ENCODE data around the gene MARK2.

Gene MARK2

GRCh38 chr11:63909591-63910506, 70.9 kb downstream of the MARK2 start:
- no peak for DNase-seq (ENCODE audit: low spot score)

- no peak for DNase-seq (ENCODE audit: low spot score)
These were observed 71.8 kb downstream of the MARK2 start for GRCh38 chr11:63910675-63911074.

- DNase-seq (ENCODE audit: low spot score): no peak
These were observed 72.5 kb downstream of the MARK2 start for GRCh38 chr11:63911440-63911839.

GRCh38 chr11:63911876-63912275, 73.0 kb downstream of the MARK2 start:
- no peak for DNase-seq (ENCODE audit: low spot score)

- DNase-seq (ENCODE audit: low spot score): no peak
These were observed 73.8 kb downstream of the MARK2 start for GRCh38 chr11:63912678-63913077.

GRCh38 chr11:63913866-63914830, 75.2 kb downstream of the MARK2 start:
- DNase-seq (ENCODE audit: low spot score): no peak

GRCh38 chr11:63914896-63915691, 76.2 kb downstream of the MARK2 start:
- no peak for DNase-seq (ENCODE audit: low spot score)

- peak; percentile 79 for DNase-seq (ENCODE audit: low spot score)
These were observed 77.3 kb downstream of the MARK2 start for GRCh38 chr11:63915961-63916836.

GRCh38 chr11:63916837-63917691, 78.2 kb downstream of the MARK2 start, which contains the start of gene RCOR2:
Gene RCOR2, minus strand, starts transcription at chr11:63917164. Its CDS starts 708 bp downstream, at chr11:63916456.
- DNase-seq (ENCODE audit: low spot score): peak; percentile 94

- DNase-seq (ENCODE audit: low spot score): peak; percentile 79
These were observed 79.0 kb downstream of the MARK2 start for GRCh38 chr11:63917692-63918506.

- no peak for DNase-seq (ENCODE audit: low spot score)
These were observed 79.7 kb downstream of the MARK2 start for GRCh38 chr11:63918507-63919191.

GRCh38 chr11:63919267-63920125, 80.6 kb downstream of the MARK2 start:
- DNase-seq (ENCODE audit: low spot score): no peak

GRCh38 chr11:63920126-63920938, 81.4 kb downstream of the MARK2 start:
- peak; percentile 70 for DNase-seq (ENCODE audit: low spot score)

GRCh38 chr11:63920939-63921417, 82.1 kb downstream of the MARK2 start:
- DNase-seq (ENCODE audit: low spot score): no peak

- DNase-seq (ENCODE audit: low spot score): no peak
These were observed 83.8 kb downstream of the MARK2 start for GRCh38 chr11:63922673-63923192.

- DNase-seq (ENCODE audit: low spot score): no peak
These were observed 84.4 kb downstream of the MARK2 start for GRCh38 chr11:63923319-63923718.

All from AG08396 (cell line).